Raji (cell line): Measurements from ENCODE around the gene NOS1AP.

ENCODE experiments used
- POLR2A ChIP-seq: IDR thresholded peaks from 2 replicates; pipeline ENCODE4 v1.6.1; 2011; ENCODE audit warnings: low read depth, low read length, control low read depth; ENCODE audit not compliant: insufficient read depth

The NOS1AP gene

DNA sequence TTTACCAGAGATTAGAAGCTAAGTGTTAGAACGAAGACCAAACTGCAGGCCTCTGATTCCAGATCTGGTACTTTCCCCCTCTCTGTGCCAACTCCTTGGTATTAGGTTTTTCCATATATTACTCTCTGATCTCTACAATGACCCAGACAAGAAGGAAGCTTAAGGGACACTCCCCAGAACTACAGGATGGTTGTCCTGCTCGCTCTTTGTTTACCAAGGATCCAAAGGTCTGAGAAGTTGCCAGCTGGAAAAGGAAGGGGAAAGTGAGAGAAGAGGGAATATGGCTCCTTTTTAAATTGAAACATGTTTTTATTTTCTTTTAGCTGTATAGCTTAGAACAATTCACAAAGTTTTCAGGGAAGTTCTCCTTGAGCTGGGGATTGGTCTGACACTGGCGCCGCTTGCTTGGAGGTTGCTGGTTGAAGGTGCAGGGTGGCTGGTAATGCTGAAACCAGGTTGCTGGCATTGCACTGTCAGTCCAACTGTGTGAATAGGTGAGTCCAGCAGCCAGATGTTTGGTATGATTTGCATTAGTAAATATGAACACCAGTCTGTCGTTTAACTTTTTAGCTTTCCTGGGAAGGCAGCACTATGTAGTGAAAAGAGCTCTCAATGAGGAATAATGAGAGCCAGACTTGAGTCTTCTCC, 89.3 kb downstream of the NOS1AP start:
- no peak for TF ChIP-seq POLR2A

GRCh38 chr1:162159515-162159914, 90.0 kb downstream of the NOS1AP start:
- no peak for TF ChIP-seq POLR2A

DNA sequence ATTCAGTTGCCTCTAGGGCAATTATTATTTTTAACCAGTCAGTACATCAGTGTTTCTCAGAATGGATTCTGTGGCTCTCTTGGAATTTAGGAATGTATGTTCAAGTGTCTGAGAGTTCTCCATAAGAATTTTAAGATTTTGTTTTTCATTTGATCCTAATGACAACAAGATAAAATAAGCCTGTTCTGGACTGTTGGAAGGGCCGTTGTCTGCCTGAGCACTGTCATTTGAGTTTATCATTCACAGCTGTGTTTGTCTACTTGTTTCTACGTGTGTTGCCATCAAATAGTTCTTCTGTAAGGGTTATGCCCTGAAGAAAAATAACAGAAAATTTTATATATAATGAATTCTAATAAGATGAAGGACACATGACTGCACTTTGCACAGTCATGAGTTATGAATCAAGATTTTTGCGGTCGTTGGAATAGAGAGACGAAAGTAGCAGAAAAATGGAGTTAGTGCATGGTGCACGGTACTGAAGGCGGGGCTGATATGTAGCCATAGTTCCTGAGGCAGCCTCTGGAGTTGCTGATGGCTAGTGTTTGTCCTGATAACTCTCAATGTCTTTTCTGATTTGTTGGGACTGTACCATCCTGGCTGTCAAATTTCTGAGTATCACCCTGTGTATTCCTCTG, 92.5 kb downstream of the NOS1AP start:
- no peak for TF ChIP-seq POLR2A

DNA sequence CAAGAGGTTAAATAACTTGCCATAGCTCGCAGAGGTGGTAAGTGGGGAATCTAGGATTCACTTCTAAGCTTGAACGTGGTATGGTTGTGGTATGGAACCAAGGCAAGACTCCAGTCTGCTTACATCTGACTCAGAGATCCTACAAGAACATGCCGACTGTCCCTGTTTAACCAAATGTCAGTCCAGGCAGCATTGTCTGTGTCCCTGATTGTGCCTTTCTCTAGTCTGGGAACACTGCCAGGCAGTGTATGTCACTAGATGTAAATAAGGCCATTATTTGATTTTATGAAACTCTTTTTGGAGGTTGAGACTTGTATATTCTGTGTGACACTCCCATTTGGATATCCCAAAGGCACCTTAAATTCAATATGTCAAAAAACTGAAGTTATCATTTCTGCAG, 96.0 kb downstream of the NOS1AP start:
- TF ChIP-seq POLR2A = no peak

- TF ChIP-seq POLR2A = no peak
Measured at GRCh38 chr1:162166917-162167615, 97.6 kb downstream of the NOS1AP start.

GRCh38 chr1:162168261-162168660, 98.8 kb downstream of the NOS1AP start:
- no peak for TF ChIP-seq POLR2A

DNA sequence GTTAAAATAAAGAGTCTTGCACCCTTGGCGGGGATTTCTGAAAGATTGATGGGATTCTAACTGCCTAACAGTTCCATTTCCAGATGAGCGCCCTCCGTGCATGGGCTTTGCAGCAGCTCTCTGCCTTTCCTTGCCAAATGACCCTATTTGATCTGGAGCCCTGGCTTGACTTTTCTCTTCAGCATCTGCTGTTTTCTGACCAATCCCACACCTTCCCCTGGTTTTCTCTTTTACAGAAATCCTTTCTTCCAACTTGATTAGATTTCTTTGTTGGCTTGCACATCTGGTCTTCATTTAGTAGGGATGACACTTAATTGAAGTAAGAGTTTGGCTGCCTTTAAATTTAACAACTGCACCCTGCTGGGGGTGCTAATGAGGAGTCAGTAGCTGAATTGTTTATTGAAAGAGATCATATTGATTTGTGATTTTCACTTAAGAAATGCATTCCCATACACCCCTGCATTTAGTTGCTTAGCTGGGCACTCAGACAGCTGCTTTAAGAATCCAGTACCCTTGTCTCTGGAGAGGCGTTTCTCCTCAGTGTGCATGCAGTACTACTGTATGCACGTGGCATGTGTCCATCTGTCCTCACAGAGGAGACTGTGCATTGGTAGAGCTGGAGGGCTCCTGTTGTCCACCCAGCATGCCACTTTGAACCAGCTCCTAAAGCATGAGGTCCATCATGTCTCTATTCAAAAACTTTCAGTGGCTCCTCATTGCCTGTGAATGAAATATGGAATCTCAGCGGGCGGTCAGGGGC, 99.7 kb downstream of the NOS1AP start:
- no peak for TF ChIP-seq POLR2A

DNA sequence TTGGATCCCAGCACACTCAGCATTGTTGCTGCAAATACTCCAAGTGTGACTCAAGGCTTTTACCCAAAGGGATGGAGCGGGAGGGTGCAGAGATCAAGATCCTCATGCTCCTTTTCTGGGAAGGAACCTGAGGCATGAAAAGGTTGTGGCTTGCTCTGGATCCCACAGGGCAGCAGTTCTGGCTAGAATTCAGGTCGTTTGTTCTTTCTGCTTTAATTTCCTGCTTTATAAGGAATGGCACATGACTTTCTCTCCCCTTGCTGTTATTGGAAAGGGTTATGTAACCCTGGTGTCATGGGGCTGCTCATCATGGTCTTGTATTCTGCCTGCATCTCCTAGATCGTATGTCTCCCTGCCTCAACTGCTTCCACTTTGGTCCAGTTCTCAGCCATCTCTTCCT, 101.6 kb downstream of the NOS1AP start:
- no peak for TF ChIP-seq POLR2A

- TF ChIP-seq POLR2A = no peak
Measured at GRCh38 chr1:162172311-162173102, 103.0 kb downstream of the NOS1AP start.

DNA sequence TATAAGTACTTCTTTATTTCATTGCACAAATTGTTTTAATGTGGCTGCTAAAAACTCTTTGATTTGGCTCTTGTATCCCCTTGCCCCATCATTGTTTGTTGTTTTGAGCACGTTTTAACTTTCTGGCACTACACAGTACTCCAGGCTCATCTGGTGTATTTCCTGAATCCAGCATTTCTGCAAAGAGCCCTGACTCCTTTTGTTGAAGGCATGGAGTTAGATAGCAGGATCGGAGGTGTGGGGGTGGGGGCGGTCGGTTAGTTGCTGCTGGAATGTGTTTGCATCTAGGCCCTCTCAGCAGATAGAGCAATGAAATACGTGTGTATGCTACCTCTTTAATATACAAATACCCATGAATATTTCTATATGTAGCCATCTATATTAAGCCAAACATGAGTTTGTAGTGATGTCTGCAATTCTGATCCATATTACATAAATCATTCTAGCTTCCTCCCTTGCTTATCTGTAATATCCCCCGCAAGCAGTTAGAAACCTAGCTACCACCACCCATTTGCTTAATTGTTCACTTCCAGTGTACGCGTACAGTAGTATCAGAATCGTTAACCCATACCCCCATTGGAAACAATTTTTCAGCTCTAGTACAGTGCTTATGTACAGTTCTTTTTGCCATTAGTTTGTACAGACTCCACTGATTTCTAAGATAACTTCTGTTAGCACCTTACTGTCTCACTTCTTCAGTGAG, 106.0 kb downstream of the NOS1AP start:
- TF ChIP-seq POLR2A = no peak

GRCh38 chr1:162177126-162177525, 107.6 kb downstream of the NOS1AP start:
- no peak for TF ChIP-seq POLR2A

GRCh38 chr1:162178432-162178831, 108.9 kb downstream of the NOS1AP start:
- no peak for TF ChIP-seq POLR2A

GRCh38 chr1:162179121-162179520, 109.6 kb downstream of the NOS1AP start:
- TF ChIP-seq POLR2A = no peak

- TF ChIP-seq POLR2A = no peak
Measured at GRCh38 chr1:162180813-162181212, 111.3 kb downstream of the NOS1AP start.
